ENCODE data around the gene DIDO1.

The DIDO1 gene

DNA sequence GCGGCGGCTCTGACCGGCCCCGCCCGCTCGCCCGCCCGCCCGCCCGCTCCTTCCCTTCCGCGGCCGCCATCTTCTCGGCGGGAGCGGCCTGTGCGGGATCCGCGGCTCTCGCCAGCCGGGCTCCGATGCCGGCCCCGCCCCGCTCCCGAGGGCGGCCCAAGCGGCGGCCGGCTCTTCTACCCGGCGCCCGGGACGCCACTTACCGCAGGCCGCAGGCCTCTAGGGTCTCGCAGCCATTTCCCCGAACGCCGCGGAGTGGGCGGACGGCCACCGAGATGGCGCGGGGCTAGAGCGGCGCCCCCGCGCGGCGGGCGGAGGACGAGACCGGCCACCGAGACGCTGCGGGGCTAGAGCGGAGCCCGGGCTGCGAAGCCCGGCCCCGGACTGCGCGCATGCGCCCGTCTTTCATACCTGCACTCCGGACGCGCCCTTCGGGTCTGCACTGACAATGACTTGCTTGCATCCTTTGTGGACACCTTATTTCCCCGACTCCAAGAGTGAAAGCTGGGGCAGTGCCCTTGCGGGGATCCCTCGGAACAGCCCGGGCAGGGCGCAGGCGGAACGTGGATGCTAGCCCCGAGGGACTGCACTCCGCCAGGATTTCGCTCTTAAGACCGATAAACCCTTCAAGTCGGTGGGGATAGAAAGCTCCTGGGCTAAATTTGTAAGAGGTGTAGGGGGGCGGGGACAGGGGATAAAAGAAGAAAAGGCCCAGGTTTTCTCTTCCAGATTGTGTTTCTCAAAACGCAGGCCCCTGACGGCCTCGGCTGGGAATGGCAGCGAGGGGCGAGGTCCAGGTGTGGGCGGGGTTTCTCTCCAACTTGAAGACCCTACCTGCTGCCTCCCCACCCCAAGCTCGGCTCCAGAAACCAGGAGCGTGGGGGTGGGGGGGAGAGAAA is at the start of gene DIDO1:
DIDO1 (minus strand) TSS at position 277 of the 899 bp plus-strand sequence.
- DNase-seq: peak; percentile 91

DNA sequence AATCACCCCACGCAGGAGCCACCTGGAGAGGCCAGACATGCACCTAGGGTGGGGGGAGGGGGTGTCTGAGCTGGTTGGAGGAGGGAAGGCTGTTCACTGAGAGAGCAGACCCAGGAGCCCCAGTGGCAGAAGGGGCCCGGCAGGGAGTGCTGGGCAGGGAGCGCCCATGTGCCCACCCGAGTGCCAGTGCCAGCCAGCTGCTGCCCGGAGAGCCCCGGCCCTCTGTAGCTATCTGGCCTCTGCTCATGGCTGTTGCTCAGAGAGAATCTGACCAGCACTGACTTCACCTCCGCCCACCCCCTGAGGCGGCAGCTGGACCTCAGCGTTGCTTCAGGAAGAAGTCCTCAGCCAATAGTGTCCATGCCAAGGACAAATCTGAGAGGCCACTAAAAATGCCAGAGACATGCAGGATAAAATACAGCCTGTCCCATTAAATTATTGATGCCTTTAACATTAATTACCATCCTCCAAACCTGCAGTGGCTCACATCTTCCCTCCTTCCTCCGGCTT is 49.0 kb upstream of the DIDO1 start:
- no peak for DNase-seq

DNA sequence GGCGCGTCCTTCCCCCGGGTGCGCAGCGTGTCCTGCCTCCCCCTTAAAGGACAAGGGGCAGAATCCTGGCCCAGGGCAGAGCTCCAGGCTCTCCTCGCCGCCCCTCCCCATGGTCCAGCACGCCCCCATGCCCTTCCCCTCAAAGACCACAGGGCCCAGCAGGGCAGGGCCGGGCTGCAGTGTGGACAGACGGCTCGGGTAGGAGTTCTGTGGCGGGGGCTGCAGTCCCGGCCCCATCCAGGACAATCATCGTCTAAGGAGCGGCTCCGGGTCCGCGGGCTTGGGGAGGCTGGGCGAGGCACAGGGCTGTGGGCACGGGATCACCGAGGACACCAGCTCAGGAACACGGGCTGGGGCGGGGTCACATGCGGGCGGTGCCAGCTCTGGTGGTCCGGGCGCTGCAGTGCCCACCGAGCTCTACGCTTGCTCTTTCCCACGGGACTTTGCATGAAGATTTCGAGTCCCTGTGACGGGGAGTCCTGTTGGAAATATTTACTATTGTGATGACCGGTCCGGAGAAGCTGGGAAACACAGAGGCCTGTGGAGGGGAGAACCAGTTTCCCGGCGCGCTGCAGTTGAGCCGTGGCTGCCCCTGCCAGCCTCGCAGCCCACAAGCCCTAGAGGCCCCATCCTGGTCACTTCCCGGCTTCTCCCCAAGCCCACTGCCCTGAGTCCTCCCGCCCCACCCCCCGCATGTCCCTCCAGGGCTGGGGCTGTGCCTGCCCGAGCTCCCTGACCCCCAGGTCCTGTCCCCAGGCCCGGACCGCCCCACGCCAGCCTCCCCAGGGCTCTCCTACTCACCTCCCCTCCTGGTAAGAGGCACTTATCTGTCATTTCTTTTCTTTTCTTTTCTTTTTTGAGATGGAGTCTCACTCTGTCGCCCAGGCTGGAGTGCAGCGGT is 46.8 kb upstream of the DIDO1 start:
- no peak for DNase-seq

DNA sequence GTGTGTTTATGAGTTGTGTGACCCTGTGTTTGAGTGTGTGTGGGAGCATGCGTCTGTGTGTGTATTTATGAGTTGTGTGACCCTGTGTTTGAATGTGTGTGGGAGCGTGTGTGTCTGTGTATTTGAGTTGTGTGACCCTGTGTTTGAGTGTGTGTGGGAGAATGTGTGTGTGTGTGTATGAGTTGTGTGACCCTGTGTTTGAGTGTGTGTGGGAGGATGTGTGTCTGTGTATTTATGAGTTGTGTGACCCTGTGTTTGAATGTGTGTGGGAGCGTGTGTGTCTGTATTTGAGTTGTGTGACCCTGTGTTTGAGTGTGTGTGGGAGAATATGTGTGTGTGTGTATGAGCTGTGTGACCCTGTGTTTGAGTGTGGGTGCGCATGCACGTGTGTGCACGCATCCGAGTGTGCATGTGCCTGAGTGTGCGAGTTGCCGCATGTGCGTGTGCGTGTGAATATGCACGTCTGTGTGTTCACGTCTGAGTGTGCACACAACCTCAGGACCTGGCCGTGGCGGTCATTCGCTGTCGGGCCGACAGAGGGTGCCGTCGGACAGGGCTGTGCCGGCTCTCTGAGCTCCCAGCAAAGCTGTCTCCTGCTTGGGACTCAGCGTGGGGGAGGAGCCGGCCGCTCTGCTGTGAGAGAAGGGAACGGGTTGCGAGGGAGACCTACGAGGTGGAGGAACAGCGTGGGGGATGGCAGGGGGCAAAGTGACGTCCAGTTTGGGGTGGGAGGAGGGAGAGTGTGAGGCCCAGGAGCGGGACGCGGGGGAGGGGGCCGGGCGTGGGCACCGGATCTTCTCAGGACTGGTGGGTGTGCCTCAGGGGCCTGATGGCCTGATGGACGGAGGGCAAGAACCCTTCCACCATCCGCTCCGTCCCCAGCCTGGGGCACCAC is 45.9 kb upstream of the DIDO1 start:
- peak; percentile 79 for DNase-seq

DNA sequence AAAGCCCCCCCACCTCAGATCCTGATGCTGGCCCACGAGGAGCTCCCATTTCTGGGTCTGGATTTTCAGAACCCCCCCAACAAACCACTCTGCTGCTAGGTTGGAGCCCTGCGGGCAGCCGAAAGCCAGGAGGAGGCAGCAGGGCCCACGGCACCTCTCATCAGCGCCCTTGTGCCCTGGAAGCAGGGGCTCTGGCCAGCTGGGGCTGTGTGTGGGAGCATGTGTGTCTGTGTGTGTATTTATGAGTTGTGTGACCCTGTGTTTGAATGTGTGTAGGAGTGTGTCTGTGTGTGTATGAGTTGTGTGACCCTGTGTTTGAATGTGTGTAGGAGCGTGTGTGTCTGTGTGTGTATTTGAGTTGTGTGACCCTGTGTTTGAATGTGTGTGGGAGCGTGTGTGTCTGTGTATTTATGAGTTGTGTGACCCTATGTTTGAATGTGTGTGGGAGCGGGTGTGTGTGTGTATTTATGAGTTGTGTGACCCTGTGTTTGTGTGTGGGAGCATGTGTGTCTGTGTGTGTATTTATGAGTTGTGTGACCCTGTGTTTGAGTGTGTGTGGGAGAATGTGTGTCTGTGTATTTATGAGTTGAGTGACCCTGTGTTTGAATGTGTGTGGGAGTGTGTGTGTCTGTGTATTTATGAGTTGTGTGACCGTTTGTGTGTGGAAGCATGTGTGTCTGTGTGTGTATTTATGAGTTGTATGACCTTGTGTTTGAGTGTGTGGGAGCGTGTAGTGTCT is 45.1 kb upstream of the DIDO1 start:
- DNase-seq: no peak

DNA sequence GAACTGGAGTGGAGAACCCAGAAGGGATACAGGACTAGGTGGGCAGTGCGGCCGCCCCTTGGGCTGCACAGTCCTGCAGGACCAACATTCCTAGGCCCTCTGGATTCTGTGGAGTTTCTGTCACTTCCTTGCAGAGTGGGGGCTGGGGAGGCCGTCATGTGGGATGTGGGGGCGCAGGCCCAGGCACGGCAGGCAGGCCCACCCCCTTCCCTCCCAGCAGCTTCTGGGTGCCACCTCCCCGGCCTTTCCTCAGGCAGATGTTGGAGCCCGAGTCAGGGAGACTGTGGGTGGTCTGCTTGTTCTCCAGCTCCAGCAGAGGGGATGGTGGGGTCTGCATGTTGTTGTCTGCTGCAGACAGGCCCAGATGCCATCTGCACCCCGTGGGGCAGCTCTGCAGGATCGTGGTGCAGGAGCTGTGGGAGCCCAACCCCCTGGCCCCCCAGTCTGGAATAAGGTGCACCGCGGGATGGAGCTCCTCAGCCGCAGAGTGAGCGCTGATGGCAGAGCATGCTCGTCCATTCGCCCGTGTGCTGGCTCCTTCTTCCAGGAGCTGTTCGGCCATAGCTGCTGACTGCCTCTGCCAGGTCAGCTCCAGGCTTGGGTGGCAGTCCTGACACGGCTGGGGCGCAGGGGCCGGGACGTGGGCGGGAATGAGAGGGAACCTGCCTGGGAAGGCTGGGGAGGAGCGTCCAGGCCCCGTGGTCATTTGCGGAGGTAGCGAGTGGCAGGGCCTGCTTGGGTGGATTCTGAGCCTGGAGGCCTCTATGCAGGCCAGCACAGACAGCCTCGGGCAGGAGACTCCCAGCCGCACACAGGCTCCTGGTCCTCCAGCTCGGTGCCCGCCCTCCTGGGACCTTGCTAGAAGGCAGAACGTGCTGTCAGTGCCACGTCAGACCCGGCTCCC is 44.3 kb upstream of the DIDO1 start:
- DNase-seq: no peak

DNA sequence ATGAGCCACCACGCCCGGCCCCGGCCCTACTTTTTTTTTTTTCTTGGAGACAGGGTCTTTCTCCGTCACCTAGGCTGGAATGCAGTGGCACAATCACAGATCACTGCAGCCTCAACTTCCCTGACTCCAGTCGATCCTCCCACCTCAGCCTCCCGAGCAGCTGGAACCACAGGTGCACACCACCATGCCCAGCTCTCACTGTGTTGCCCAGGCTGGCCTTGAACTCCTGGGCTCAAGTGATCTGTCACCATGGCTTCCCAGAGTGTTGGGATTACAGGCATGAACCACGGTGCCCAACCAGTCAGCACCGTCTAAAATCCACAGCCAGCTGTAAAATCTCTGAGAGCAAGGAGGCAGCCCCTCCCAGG is 43.6 kb upstream of the DIDO1 start:
- DNase-seq: no peak

DNA sequence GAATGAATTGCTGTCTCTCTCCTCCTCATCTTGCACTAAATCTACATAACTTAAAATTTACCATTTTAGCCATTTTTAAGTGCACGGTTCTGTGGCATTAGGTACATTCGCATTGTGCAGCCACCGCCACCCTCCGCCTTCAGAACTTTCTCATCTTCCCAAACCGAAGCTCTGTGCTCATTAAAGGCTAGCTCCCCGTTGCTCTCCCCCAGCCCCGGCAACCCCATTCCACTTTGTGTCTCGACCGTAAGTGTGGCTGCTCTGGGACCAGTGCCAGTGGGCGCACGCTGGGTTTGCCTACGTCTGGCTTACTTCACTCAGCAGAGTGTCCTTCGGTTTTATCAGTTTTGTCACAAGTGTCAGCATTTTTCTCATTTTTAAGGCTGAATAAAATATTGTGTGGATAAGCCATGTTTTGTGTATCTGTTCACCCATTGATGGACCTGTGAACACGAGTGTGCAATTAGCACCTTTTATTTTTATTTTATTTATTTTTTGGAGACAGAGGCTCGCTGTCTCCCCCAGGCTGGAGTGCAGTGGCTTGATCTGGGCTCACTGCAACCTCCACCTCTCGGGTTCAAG is 43.0 kb upstream of the DIDO1 start:
- DNase-seq: no peak

DNA sequence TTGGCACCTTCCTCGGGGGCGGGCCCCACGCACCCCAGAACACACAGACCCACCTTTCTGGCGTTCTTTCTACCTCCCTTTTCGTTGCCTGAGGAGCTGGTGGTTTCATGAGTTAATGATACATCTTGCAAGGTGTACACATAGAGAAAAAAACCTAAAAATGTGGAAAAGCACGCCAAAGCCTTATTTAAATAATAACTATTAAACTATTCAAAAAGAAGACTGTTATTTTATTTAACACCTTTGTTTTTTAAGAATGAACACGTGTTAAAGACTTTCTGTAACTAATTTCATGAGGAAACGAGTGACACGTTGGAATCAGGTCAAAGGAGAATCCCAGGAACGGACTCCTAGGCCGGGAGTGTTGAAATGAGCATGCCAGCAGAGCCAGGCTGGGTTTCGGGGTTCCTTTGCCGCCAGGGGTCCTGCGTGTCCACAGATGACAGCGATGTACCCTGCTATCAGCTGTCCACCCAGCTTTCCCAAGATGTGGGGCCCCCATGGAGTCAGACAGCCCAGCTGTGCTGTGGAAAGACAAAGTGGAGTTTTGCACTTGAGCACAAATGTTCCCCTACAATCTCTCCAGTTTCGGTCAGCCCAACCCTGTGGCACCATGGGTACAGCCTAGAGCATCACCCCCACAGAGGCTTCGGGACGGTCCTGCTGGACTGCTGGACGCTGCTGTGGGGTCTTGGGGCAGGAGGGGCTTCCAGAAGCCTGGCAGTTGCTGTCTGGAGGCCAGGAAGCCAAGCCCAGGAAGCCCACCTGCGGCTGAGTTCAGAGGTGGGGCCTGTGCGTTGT is 42.3 kb upstream of the DIDO1 start:
- DNase-seq: no peak

DNA sequence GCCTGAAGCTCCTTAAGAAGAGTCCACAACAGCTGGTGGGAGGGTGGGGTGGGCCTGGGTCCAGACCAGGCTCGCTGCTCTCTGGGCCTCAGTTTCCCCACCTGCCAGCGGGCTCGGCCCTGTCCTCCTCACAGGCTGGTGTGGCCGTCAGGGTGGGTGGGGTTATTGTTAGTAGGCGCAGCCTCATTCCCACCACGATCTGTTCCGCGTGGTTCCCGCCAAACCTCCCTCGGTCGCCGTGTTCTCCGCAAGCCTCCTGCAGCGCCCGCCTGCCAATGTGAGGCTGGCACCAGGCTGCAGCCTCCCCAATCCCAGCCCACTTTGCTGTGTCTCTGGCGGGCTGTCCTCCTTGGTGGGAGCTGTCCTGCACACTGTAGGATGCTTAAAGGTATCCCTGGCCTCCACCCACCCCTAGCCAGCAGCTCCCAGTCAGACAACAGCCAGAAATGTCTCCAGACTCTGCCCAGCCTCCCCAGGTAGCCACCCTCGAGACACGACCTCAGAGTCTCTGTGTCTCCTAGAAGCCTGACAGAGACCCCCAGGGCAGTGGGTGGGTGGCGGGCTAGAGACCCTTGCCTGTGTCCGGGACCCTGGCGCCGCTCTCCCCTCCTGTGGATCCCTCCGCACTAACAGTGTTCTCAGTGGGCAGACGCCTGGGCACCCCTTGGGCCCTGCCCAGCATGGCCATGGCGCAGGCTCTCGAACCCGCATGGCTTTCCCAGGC is 41.5 kb upstream of the DIDO1 start:
- no peak for DNase-seq

DNA sequence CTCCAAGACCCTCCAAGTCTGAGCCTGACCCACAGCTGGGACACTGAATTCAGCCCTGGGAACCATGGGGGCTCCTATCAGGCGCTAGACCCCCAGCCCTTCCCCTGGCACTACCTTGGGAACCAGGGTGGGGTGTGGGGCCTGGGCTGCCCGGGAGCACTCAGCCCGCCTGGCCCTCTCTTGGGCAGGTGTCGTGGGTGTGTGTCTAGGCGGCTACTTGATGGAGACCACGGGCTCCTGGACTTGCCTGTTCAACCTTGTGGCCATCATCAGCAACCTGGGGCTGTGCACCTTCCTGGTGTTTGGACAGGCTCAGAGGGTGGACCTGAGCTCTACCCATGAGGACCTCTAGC is 40.8 kb upstream of the DIDO1 start:
- DNase-seq: no peak

DNA sequence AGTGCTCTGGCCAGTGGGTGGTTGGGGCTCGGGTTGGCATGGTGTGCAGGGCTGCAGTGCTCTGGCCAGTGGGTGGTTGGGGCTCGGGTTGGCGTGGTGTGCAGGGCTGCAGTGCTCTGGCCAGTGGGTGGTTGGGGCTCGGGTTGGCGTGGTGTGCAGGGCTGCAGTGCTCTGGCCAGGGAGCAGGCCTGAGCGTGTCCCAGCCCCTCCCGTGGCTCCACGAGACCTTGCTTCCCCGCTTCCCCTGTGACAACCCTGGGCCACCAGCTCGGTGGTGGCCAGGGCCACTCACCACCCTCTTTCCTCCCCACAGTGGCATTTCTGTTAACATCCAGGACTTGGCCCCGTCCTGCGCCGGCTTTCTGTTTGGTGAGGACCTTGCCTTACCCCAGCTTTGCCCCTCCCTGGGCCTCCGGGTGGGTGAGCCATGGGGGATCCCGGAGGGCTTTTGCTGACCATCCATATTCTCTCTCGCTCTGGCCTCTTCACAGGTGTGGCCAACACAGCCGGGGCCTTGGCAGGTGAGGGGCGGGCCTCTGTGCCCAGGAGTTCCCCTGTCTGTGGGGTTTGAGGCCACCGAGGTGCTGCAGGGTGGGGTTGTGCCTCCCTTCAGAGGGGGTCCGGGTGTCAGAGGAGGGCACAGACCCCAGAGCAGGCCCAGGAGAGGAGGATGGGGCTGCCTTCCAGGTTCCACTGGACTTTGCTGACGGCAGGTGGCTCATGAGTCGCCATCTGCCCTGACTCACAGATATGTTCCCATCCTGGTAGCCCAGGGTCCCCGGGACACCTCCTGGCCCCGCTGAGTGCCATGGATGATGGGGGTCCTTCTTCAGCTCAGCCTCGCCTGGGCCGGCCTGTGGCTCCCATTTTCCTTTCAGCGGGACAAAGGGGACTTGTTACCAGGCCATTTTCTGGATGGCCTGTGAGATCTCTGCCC is 40.2 kb upstream of the DIDO1 start:
- no peak for DNase-seq

DNA sequence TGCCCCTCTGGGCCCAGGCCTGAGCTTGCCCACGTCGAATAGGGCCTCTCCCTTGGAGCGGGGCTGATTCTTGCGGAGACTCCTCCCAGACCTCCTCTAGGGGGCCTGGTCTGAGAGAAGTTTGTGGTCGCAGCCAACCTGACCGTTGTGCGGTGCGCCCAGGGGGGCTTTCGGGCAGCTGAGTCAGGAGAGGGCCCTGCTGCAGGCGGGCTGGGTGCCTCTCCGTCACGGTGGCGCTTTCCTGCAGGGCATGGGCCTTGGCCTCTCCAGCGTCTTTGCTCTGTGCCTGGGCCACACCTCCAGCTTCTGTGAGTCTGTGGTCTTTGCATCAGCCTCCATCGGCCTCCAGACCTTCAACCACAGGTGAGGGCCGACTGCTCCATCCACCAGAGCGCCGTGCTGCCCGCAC is 39.1 kb upstream of the DIDO1 start:
- no peak for DNase-seq

DNA sequence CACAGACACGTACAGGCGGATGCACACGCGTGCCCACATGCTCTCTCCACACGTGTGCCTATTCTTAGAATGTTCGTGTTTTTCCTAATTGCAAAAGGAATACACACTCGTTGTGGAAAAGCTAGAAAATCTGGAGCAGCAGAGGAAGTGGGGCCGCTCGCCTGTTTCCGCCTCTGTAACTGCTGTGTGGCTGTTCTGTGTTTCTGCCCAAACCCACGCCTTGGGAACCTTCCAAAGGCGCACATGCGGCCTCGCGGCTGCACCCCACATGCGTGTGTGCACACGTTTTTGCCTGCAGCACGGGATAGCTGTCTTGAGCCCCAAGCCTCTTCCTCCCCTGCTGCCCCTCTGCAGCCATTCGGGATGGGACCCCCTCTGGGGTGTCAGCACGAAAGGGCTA is 38.4 kb upstream of the DIDO1 start:
- DNase-seq: no peak

DNA sequence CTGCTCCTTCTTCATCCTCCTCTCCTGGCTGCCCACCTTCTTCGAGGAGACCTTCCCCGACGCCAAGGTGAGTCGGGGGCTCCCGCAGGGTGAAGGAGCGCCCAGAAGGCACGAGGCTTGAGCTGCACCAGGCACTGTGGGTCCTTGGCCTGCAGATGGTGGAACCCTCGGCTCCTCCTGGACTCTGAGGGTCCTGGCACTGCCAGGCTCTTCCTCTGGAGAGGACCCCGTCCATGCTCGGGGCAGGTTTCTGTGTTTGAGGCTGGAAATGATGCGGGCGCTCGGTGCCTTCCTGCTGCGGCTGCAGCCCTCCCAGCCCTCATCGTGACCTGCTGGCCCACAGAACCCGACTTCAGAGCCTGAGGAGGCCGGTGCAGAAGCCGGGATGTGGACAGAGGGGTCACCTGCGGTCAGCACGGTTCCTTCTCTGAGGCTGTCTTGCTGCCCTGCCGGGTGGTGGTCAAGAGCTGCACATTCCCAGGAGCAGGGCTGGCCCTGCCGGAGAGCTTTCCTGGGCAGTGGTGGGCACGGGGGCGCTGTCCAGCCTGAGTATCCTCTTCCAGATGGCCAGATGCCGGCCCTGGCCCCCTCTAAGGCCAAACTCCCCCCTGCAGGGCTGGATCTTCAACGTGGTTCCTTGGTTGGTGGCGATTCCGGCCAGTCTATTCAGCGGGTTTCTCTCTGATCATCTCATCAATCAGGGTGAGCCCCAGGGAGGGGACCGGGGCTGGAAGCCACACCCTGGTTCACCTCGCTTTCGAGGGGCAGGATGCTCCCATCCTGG is 37.5 kb upstream of the DIDO1 start:
- DNase-seq: no peak

DNA sequence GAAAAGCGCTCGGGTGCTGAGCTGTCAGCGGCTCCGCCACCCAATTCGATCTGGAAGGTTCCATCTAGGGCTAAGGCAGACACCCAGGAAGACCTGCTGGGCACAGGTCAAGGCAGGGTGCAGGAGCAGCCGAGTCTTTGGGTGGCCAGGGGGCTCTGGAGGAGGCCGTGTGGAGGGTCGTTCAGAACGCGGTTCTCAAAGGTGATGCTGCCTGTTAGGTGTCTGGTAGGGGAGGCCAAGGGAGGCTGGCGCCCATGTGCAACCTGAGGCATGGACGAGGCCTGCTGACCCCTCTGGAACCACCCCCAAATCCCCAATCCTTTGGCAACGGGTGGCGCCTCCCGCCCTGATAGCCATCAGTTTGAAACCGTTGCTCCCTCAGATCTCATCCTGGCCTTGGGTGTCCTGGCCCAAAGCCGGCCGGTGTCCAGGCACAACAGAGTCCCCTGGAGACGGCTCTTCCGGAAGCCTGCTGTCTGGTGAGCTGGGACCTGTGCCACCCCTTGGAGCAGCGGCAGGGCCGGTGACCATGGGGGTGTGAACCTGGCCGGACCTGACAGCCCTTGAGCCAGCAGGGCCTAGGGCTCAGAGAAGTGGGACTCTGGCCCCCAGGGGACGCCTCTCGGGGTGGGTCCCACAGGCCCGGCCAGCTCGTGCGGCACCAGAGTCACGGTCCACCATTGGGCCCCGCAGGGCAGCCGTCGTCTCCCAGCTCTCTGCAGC is 36.7 kb upstream of the DIDO1 start:
- DNase-seq: no peak
